Breast epithelium (tissue), 3 donors: ENCODE results near the gene SPARCL1.

Experiments
- CTCF ChIP-seq, 3 donors: fragments of 450-650 bp; IDR thresholded peaks; one replicate each; pipeline ENCODE4 v1.5.1; 2016 to 2017; ENCODE audit warnings: antibody characterized with exemption in 3 of 3, mild to moderate bottlenecking in 3 of 3, moderate library complexity in 3 of 3
- POLR2A ChIP-seq: fragments of 450-650 bp; IDR thresholded peaks from one replicate; pipeline ENCODE4 v1.6.1; 2016; ENCODE audit warnings: antibody characterized with exemption, mild to moderate bottlenecking, moderate library complexity
- POLR2AphosphoS5 ChIP-seq, 3 donors: sonication (generic); formaldehyde crosslinking; IDR thresholded peaks; one replicate each; pipeline ENCODE4 v1.6.1; 2017; ENCODE audit warnings: antibody characterized with exemption in 3 of 3

- TF ChIP-seq POLR2AphosphoS5 (IDR thresholded peaks at IDR 0.05) (no peak), CTCF (IDR thresholded peaks at IDR 0.05) (no peak), POLR2A (no peak)
Measured at GRCh38 chr4:87433342-87433741, 95.8 kb downstream of the SPARCL1 start.
